ENCODE measurements around the gene SLC29A2.
"Not testable (repeated sequence)": the region's sequence is repeated elsewhere in the genome, so short reads cannot be mapped to it uniquely, and the experiment has no call there.

DNA sequence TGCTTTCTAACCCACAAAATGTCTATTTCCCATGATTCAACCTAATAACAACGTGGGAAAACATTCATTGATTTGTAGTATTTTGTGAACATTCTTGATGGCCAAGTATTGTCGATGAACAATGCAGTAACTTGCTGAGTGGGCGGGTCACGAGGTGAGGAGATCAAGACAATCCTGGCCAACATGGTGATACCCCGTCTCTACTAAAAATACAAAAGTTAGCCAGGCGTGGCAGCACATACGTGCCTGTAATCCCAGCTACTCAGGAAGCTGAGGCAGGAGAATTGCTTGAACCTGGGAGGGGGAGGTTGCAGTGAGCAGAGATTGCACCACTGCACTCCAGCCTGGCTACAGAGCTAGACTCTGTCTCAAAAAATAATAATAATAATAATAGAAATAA lies 8.7 kb upstream of the SLC29A2 start:
- TF ChIP-seq, protein P1, sequence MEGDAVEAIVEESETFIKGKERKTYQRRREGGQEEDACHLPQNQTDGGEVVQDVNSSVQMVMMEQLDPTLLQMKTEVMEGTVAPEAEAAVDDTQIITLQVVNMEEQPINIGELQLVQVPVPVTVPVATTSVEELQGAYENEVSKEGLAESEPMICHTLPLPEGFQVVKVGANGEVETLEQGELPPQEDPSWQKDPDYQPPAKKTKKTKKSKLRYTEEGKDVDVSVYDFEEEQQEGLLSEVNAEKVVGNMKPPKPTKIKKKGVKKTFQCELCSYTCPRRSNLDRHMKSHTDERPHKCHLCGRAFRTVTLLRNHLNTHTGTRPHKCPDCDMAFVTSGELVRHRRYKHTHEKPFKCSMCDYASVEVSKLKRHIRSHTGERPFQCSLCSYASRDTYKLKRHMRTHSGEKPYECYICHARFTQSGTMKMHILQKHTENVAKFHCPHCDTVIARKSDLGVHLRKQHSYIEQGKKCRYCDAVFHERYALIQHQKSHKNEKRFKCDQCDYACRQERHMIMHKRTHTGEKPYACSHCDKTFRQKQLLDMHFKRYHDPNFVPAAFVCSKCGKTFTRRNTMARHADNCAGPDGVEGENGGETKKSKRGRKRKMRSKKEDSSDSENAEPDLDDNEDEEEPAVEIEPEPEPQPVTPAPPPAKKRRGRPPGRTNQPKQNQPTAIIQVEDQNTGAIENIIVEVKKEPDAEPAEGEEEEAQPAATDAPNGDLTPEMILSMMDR (conservative IDR thresholded peaks at IDR 0.05): not testable (repeated sequence)
- TF ChIP-seq EZH2 (IDR thresholded peaks at IDR 0.05; ENCODE audit: low read depth): not testable (repeated sequence)

Measured in PC-9 (cell line).